Central memory CD4-positive, alpha-beta T cell (primary cell): Measurements from ENCODE around the gene TOMM34.

Experiments used
- DNase-seq: peaks from one replicate; pipeline ENCODE4 v3.0.0; 2022
- total RNA-seq, 3 experiments: gene quantifications; one replicate each; lab custom pipeline; 2026; lab: John Stamatoyannopoulos, UW

Gene TOMM34, protein sequence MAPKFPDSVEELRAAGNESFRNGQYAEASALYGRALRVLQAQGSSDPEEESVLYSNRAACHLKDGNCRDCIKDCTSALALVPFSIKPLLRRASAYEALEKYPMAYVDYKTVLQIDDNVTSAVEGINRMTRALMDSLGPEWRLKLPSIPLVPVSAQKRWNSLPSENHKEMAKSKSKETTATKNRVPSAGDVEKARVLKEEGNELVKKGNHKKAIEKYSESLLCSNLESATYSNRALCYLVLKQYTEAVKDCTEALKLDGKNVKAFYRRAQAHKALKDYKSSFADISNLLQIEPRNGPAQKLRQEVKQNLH
- total RNA-seq, result 8.9 to 102 (median 17.7) reads per million in 3 experiments

DNA sequence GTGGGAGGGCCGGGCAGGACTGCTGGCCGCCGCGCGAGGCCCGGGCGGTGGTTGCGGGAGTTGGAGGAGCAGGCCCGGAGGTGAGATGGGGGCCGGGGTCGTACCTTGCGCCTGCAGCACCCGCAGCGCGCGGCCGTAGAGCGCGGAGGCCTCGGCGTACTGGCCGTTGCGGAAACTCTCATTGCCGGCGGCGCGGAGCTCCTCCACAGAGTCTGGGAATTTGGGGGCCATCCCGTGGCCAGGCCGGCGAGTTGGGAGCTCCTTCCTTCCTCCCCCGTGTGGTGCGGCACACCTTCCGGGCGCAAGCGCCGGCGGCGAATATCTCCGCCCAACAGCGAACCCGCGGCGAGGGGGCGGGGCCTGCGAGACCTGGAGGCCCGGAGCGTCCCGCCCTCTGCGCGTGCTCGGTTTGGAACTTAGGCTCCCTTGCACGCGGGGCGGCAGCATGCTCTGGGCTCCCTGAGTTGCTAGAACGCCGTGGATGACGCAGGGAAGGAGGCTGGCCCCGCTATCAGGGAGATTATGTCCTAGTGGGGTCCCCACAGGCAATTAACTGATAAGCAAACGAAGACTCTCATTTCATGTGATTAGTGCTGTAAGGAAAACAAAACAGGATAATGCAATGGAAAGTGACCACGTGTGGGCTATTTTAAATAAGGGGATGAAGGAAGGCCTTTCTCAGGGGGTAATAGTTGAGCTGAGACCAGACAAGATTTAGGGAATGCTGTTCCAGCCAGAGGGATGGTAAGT lies at the start of gene TOMM34:
Gene TOMM34 (minus strand): TSS at position 295 of the 750 bp plus-strand sequence. CDS start 64 bp downstream, at position 231.
- DNase-seq, result peak; percentile 90

DNA sequence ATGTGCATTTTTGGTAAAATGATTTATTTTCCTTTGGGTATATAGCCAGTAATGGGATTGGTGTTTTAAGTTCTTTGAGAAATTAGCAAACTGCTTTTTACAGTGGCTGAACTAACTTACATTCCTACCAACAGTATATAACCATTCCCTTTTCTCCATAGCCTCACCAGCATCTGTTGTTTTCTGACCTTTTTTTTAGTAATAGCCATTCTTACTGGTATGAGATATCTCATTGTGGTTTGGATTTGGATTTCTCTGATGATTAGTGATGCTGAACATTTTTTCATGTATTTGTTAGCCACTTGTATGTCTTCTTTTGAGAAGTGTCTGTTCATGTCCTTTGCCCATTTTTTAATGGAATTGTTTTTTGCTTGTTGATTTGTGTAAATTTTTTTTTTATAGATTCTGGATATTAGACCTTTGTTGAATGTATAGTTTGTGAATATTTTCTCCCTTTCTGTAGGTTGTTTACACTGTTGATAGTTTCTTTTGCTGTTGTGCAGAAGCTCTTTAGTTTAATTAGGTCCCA lies 48.4 kb upstream of the TOMM34 start:
- no peak for DNase-seq

DNA sequence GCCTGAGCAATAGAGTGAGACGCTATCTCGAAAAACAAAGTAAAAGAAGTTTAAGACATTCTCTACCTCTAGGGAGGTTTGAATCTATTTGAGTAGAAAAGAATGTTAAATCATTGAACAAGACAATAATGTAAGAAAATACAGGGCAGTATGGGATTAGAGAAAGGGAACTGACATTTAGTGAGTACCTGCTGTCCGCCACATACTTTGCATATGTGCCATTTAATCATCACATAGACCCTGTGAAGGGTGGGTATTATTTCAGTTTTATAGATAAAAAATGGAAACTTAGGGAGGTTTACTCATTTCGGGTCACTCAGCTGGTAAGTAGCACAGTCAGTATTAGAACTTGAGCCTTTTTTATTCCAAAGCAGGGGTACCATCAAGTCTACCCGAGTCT lies 37.5 kb upstream of the TOMM34 start:
- no peak for DNase-seq

DNA sequence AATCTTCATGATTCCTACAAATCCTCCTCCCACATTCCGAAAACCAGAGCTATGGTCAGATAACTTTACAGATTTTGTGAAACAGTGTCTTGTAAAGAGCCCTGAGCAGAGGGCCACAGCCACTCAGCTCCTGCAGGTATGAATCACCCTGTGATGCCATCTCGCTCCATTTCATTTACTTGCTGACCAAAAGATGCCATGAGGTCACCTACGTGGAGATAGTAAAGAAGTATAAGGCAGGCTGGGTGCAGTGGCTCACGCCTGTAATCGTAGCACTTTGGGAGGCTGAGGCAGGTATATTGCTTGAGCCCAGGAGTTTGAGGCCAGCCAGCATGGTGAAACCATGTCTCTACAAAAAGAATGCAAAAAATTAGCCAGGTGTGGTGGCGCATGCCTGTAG lies 37.0 kb upstream of the TOMM34 start:
- no peak for DNase-seq

DNA sequence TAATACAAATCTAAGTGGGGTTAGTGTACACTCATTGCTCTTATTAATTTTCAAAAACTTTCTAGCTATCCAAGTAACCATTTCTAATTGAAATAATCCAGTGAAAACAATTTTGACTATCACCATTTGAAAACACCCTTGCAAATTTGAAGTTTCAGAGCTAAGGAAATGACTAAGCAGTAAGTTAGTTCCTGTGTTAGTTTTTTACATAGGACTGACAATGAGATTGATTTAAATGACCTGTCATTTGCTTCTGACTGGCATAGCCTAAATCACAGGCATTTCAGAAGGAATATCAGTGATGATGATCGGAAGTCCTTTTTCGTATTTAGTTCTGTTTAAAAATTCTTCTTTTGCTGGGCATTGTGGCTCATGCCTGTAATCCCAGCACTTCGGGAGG lies 33.1 kb upstream of the TOMM34 start:
- no peak for DNase-seq

DNA sequence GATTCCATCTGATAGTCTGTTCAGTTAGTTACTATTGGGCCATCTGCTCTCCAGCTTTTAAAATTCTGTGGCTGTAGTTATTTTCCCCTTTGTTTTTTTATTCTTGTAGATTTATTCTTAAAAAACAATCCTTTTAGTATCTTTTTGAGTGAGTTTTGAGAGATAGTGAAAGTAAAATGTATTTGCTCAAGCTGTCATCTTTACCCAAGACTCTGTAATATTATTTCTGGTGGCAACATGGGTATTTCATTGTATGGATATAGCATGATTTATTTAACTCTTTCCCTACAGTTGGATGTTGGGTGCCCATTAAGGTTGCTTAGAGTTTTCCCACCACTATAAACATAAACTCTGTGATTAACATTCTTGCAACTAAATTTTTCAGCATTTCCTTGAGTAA lies 30.8 kb upstream of the TOMM34 start:
- no peak for DNase-seq

DNA sequence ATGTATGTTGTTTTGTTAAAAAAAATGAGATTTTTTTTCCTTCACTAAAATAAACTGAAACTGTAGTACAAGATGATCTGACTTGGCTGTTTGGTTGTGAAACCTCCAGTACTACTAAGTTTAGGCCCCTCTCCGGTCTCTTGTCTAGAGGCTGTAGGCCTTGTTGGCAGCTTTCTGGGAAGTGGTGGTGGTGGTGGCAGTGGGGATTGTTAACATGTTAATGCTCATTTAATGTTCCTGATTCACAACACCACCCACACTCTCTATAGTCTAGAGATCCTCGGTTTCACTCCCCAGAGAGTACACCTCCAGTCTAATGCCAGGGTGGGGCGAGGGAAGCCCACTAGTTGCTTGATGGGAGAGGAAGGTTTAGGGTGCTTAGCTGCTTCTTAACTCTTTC lies 30.2 kb upstream of the TOMM34 start:
- DNase-seq, result no peak

DNA sequence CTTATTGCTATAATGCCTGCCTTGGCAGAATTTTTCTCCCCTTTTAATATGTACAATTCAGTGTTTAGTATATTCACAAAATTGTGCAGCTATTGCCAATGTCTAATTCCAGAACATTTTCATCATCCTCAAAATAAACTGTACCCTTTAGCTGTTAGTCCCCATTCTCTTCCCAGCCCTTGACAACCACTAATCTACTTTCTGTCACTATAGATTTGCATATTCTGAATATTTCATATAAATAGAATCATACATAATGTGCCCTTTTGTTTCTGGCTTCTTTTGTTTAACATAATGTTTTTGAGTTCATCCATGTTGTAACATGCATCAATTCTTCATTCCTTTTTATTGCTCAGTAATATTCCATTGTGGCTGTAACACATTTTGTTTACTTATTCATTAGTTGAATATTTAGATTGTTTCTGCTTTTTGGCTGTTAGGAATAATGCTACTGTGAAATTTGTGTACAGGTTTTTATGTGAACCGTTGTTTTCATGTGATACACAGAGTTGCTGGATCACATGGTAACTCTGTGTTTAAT lies 28.5 kb upstream of the TOMM34 start:
- DNase-seq, result no peak

DNA sequence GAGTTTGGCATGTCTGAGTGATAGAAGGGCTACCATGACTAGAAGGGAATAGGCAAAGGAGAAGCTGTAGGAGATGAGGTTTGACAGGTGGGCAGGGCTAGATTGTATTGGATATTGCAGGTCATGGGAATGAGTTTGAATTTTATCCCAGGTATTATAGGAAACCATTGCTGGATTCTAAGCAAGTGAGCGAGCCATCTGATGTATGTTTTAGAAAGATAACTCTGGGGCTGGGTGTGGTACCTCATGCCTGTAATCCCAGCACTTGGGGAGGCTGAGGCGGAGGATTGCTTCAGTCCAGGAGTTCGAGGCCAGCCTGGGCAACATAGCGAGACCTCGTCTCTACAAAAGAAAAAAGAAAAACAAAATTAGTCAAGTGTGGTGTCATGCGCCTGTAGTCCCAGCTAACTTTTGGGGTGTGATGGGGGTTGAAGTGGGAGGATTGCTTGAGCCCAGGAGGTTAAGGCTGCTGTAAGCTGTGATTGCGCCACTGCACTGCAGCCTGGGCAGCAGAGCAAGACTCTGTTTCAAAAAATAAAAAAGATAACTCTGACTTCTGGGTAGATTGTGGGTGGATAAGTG lies 23.0 kb upstream of the TOMM34 start:
- no peak for DNase-seq

DNA sequence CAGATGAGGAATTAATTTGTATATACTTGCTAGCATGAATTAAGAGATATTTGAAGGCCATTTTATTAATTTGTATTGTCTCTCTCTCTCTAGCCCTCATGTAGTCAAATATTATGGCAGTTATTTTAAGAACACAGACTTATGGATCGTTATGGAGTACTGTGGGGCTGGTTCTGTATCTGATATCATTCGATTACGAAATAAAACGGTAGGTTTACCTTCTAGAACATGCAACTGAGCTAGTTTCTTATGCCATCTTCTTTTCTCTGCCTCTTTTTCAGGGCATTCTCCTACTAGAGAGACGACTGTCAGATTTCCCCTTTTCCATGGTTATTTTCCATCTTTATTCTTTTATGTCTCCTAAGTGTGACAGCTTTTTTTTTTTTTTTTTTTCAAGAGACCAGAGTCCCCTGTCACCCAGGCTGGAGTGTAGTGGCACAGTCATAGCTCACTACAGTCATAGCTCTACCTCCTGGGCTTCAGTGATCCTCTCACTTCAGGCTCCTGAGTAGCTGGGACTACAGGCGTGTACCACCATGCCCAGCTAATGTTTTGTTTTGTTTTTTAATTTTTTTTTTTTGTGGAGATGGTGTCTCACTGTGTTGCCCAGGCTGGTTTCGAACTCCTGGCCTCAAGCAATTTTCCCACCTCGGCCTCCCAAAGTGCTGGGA lies 21.7 kb upstream of the TOMM34 start:
- DNase-seq, result no peak

DNA sequence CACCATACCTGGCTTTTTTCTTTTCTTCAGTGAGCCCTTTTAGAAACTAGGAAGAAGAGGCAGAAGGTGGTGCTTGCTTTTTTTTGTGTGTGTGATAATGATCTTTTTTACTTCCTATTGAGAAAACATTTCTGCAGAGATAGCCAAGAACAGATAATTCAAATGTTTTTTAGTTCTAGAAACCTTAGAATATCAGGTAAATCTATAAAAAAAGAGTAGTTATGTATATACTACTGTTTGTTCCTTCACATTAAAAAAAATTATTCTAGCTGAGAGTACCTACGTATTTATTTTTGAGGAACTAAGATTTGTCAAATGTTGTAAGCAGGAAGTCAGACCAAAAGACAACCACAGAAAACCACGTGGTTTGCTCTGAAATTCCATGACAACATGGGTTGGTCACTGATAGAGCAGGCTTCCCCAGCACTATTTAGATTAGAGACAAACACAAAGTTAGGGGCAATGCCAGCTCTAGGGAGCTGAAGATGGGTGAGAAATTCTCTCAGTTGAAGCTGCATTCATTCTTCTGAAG lies 19.0 kb upstream of the TOMM34 start:
- DNase-seq, result peak; percentile 87

DNA sequence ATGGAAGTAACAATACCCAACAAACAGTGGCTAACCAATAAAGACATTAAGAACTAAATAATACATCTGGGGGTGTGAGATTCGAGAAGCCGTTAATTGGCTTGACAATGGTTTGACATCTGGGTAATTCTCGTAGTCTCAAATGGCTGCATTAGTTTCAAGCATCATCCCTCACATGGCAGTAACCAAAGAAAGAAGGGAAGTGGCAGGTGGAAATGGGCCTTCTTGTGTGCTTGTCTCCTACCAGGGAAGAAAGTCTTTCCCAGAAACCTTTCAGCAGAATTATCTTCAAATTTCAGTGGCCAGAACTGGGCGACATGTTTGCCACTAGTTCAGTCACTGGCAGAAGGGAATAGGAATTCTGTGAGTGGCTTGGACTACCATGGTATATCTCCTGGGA lies 16.5 kb upstream of the TOMM34 start:
- DNase-seq, result no peak

DNA sequence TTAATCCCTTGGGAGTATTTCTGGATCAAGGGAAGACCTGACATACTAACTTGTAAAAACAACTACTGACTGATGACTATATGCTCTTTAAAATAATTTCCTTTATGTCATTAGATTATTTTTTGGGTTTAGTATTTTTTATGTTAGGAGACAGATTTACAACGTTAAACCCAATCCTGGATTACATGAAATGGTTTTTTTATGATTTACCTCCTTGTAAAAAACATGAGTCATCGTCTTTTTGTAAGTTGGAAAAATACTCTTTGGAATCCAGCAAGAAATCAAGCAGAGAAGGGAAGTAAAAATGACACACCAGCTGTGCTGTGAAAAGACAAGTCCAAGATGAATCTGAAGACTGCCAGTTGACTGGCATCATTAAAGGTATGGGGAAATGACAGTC lies 12.9 kb upstream of the TOMM34 start:
- DNase-seq, result no peak

DNA sequence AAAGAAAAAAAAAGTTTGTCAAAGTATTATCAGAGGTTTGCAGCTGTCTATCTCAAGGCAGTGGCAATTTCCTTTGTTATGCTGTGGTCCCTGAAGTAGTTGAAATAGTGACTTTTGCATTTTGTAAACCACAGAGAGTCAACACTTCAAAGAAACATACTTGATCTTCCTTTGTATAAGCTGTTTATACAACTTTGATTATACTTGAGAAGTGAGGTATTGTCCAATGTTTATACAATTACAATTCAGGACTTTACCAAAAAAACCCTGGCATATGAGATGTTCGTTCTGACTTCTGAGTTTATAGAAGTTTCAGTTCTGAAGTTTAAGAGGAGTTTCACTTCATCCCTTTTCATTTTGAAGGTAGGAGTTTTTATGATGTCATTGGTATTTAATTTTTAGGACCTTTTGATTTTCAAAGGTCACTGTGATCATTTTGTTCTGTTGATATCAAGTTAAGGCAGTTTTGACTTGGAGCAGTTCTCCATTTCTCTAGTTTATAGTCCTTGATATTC lies 10.1 kb upstream of the TOMM34 start:
- DNase-seq, result peak; percentile 48

DNA sequence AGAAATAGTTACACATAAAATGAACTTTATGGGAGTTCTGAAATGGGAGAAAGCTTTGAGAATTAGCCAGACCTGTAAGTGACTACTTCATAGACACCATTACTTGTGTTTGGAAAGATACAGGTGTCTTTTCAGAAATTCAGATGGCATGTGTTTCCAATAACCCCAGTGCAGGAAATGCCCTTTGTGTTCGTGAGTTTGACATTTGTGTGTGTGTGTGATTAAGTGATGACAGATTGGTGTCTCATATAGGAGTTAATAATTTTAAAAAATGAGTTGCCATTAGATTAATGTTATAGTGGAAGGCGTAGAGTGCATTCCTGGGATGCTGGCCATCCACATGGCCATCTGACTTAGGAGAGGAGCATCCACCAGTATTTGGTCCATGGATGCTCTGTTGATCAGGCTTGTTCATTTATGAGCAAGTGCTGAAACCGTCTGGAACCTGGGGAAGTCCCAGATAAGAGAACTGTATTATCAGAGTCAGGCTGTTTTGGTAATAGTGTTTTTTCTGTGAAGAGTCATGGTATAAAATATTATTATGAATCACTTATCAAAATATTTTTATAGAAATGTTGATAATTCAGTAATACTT lies 9.2 kb upstream of the TOMM34 start:
- DNase-seq, result peak; percentile 20

DNA sequence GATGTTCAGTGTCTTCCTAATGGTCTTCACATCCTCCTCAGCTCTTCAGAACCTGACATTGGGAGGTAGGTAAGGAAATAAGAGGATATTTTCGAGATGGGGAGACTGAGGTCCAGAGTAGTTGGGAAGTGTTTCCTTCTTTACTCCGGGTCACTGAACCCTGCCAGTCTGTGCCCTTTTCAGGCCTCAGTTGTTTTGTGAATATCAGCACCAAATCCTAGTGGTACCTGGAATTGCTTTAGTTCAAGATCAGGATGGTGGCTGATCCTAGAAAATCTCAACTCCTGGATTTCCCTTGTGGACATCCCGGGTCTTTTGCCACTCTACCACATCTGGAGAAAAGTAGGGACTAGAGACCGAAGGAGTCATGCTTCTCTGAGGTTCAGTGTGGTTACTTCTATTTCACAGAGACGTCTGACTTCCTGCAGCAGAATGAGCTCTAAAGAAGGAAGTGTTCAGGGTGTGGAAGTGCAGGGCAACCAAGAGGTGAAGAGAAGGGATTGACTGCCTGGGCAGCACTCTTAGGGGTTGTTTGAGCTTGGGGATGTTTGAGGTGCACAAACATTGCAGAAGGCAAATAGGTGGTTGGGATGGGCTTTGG lies 7.1 kb upstream of the TOMM34 start:
- DNase-seq, result peak; percentile 61

DNA sequence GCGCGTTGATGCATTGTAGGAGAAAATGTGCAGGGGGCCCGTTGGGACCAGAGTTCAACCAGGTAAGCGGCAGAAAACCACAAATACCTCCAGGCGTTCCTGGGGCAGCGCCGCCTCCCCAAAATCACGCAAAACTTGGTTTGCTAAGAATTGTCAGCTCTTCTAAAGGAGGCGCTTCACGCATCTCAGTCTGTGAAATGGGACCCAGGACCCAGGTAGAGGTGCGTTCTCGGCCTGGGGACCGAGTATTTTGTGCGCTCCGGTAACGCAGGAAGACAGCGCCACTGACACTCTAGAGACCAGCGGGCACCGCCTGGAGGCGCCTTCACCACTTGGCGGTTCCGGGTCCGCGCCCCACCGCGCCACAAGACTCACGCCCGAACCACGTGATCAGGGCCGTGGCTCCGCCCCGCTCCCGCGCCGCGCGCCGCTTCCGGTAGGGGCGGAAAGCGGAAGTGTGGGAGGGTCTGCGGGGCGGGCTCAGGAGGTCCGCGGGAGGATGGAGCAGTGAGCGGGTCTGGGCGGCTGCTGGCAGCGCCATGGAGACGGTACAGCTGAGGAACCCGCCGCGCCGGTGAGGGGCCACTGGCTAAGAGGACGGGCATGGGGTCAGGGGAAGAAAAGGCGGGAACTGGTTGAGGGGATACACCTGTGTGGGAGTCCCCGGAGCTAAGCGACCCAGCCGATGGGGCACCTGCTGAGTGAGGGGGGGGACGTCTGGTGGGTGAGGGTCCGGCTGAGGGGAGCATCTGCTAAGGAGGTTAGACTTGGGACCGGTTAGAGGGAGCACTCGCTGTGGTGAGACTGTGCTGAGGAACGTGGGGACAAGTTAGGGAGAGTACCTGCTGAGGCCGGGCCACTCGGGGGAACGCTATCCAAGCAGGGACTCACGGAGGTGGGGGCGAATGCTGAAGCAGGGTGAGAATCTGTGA lies 6.1 kb upstream of the TOMM34 start, which contains the start of gene STK4:
Gene STK4 (plus strand): TSS at position 483 of the 932 bp plus-strand sequence. CDS start 57 bp downstream, at position 540.
- peak; percentile 95 for DNase-seq

DNA sequence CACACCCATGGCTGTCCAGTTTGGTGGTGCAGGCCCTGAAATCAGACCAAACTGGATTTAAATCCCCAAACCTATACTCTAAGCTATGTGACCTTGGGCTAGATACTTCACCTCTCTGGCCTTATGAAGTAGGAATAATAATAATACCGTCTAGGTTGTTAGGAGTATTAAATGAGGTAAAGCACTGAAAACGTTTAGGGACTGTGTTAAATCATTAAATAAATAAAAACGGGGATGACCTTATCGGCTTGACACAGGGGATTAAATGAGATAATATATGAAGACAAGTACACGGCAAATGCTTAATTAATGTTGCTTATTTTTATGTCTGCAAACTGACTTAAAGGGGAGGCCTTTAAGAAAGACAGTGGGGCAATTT lies 5.4 kb upstream of the TOMM34 start:
- DNase-seq, result no peak

DNA sequence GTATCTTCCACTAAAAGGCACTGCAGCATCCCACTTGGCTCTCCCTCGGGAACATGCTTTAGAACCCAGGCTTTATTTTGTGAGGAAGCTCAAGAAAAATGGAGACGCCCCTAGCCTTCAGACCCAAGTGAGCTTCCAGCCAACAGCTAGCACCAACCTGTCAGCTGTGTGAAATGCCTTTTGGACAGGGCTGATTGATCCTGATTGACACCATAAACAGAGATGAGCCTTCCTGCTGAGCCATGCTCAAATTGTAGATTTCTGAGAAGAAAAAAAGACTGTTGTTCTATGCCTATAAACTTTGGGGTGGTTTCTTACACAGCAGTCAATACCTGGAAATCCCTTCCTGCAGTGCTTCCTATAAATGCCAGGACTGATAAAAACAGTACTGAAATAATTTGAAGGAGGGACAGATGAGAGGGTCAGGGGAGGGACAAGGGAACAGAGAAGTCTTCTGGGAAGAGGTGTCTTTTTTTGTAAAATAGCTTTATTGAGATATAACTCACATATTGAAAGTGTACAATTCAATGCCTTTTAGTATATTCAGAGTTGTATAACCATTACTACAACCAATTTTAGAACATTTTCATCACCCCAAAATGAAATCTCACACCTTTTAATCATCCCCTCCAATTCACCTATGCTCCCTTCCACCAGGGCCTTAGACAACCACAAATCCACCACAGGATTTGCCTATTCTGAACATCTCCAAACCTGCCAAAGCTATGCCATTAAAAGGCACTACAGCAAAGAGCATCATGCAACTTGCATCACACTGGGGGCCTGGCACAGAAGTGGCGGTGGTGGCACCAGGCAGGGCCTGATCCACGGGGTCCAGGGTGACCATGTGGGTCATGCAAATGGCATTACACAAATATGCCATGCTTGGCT lies 3.4 kb upstream of the TOMM34 start:
- DNase-seq, result no peak
